IPS-15b (cell line): Measurements from ENCODE around the gene OR52E8.

ENCODE experiments used
- H3K27me3 ChIP-seq: one replicate; pipeline ENCODE4 v1.6.1; 2013; ENCODE audit warnings: low read length; ENCODE audit not compliant: control insufficient read depth, insufficient read depth
- H3K36me3 ChIP-seq: one replicate; pipeline ENCODE4 v1.6.1; 2013; ENCODE audit warnings: low read length; ENCODE audit not compliant: control insufficient read depth, insufficient read depth
- H3K4me1 ChIP-seq: one replicate; pipeline ENCODE4 v1.6.1; 2013; ENCODE audit warnings: mild to moderate bottlenecking, low read length; ENCODE audit not compliant: control insufficient read depth, insufficient read depth
- H3K4me3 ChIP-seq: one replicate; pipeline ENCODE4 v1.5.1; 2013; ENCODE audit warnings: low read depth, low read length
- H3K9ac ChIP-seq: one replicate; pipeline ENCODE4 v1.6.1; 2013; ENCODE audit warnings: low read depth, mild to moderate bottlenecking, low read length
- H3K9me3 ChIP-seq: one replicate; pipeline ENCODE4 v1.6.1; 2013; ENCODE audit warnings: mild to moderate bottlenecking, low read length; ENCODE audit not compliant: control insufficient read depth, insufficient read depth

OR52E8 gene

DNA sequence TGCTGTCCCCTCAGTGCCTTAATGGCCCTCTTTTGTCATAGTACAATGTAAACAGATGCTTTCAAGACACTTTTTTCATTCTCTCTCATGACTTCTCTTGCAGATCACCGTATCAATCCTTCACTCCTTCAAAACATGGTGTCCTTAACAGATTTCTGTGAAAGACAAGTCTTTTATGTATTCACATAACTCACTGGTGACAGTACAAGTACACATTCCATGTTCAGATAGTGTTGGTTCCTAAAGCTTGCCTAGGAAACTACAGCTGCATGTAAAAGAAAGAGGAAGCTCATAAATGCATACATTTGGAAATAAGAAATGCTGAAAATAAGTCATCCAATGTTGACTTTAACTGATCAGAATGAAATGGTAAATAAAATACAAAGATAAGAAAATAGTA lies 10.8 kb downstream of the OR52E8 start:
- Histone ChIP-seq H3K27me3 (no peaks in the 10 kb centered on the region), H3K4me3 (no peak overlapping the region), H3K36me3 (no peaks in the 10 kb centered on the region), H3K4me1 (no peaks in the 10 kb centered on the region), H3K9ac (no peak overlapping the region), H3K9me3 (no peaks in the 10 kb centered on the region)

- H3K9me3 ChIP-seq: no peaks in the 10 kb centered on the region
- no peaks in the 10 kb centered on the region for H3K4me1 ChIP-seq
- no peak within 1 kb of the TSS for H3K9ac ChIP-seq
- no peak within 1 kb of the TSS for H3K4me3 ChIP-seq
- H3K27me3 ChIP-seq: no peaks in the 10 kb centered on the region
- H3K36me3 ChIP-seq: no peaks in the 10 kb centered on the region
Observed at GRCh38 chr11:5841797-5842196, 15.7 kb downstream of the OR52E8 start, which contains the start of gene OR52E6. OR52E6 (minus strand) TSS chr11:5841897; CDS start chr11:5841897, 0 bp downstream.

DNA sequence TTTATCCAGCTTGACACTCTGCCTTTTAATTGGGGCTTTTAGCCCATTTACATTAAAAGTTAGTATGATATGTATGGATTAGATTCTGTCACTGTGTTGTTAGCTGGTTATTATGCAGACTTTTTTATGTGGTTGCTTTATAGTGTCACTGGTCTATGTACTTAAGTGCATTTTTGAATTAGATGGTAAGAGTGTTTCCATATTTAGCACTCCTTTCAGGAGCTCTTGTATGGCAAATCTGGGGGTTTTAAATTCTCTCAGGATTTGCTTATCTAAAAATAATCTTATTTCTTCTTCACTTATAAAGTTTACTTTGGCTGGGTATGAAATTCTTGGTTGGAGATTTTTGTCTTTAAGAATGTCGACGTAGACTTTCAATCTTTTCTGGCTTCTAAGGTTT lies 19.8 kb downstream of the OR52E8 start:
- Histone ChIP-seq H3K27me3 (no peaks in the 10 kb centered on the region), H3K9me3 (no peaks in the 10 kb centered on the region), H3K4me1 (no peaks in the 10 kb centered on the region), H3K4me3 (no peak overlapping the region), H3K9ac (no peak overlapping the region), H3K36me3 (no peaks in the 10 kb centered on the region)

GRCh38 chr11:5833446-5833845 lies 24.0 kb downstream of the OR52E8 start:
- Histone ChIP-seq H3K9me3 (no peaks in the 10 kb centered on the region), H3K4me1 (peaks cover 5% of the 10 kb centered on the region), H3K9ac (no peak overlapping the region), H3K36me3 (no peaks in the 10 kb centered on the region), H3K27me3 (no peaks in the 10 kb centered on the region), H3K4me3 (no peak overlapping the region)

DNA sequence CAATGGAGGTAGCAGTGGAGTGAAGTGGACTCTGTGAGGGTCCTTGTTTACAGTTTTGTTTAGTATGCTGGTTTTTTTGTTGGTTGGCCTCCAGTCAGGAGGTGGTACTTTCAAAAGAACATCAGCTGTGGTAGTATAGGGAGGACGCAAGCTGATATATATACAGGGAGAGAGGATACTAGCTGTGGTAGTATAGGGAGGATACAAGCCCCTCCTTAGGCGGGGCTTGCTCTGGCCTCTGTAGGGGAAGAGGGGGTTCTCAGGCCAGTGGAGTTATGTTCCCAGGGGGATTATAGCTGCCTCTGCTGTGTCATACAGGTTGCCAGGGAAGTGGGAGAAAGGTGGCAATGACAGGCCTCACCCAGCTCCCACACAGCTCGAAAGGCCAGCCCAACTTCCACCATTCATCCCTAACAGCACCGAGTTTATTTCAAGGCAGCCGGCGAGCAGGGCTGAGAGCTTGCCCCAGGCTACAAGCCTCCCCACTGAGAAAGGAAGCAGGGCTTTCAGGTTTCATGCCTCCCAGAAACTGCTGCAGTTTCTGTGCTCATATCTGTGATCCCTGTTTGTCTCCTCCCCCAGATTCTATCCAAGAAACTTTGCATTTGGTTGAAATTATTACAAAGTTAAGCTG lies 26.2 kb downstream of the OR52E8 start:
- H3K36me3 ChIP-seq: no peaks in the 10 kb centered on the region
- H3K27me3 ChIP-seq: no peaks in the 10 kb centered on the region
- H3K4me1 ChIP-seq: peaks cover 5% of the 10 kb centered on the region
- no peaks in the 10 kb centered on the region for H3K9me3 ChIP-seq
- H3K4me3 ChIP-seq: no peak overlapping the region
- no peak overlapping the region for H3K9ac ChIP-seq

GRCh38 chr11:5818245-5818886 lies 39.1 kb downstream of the OR52E8 start:
- H3K4me1 ChIP-seq: no peaks in the 10 kb centered on the region
- H3K36me3 ChIP-seq: no peaks in the 10 kb centered on the region
- no peak overlapping the region for H3K9ac ChIP-seq
- no peak overlapping the region for H3K4me3 ChIP-seq
- H3K27me3 ChIP-seq: no peaks in the 10 kb centered on the region
- no peaks in the 10 kb centered on the region for H3K9me3 ChIP-seq

DNA sequence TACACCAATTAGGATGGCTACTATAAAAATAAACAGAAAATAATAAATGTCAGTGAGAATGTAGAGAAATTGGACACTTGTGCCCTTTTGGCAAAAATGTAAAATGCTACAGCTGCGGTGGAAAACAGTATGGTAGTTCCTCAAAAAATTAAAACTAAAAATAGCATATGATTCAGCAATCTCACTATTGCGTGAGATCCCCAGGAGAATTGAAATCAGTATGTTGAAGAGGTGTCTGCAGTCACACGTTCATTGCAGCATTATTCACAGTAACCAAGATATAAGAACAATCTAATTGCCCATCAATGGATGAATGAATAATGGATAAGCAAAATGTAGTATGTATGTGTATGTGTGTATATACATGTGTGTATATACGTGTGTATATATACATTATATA lies 42.0 kb downstream of the OR52E8 start:
- H3K27me3 ChIP-seq: no peaks in the 10 kb centered on the region
- no peak overlapping the region for H3K4me3 ChIP-seq
- H3K9me3 ChIP-seq: no peaks in the 10 kb centered on the region
- no peak overlapping the region for H3K9ac ChIP-seq
- H3K4me1 ChIP-seq: no peaks in the 10 kb centered on the region
- no peaks in the 10 kb centered on the region for H3K36me3 ChIP-seq

DNA sequence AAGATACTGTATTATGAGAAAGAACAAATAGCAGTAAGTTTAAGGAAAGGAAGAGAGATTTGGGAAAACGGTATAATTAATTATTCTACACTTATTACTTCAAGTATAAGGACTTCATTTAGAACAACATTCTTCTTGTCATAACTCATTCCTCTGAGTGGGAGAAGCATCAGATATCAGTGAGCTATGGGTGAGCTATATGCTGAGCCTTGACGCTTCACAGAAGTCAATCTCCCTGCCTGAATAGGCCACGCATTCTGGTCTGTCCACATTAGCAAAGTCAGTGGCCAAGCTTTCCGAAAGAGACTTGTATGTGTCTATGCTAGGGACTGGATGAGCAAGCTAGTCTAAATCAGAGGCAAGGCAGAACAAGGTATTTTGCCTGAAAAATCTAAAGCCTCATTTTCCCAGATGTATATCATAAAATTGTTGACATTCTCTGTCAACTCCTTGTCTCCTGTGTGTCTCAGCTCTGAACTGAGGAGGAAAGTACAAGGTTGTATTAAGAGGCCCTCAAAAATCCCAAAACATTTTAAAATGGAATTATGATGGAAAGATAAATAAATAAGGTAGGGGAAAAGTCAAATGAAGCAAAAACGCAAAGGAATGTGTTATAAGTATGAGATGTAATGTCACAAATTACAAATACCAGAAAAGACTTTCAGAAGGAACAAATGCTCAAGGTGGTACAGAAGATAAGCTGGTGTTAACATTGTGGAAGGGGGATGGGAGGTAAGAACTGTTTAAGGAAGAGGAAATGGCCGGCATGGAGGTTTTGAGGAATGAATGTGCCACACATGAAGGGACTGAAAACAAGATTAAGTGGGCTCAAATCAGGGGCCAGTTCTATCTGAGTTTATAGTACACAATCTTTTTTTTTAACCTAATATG lies 47.3 kb downstream of the OR52E8 start:
- Histone ChIP-seq H3K27me3 (no peaks in the 10 kb centered on the region), H3K9me3 (no peaks in the 10 kb centered on the region)

DNA sequence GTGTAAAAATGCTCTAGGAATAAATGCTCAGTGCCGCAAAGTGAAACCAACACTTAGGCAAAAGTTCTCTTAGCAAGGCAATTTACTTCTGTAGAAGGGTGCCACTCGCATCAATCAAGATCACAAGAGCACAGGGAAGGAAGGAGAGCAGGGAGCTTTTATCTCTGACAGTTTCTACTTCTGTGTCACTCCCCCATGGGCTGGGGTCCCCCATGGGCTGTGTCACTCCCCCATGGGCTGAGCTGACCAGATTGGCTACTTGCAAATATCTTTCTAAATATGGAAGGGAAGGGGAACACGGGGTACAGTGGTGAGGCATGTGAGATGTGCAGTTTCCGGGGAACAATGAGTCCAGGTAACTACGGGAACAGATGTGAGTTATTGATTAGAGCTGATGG lies 48.4 kb downstream of the OR52E8 start:
- Histone ChIP-seq H3K9me3 (no peaks in the 10 kb centered on the region), H3K4me1 (no peaks in the 10 kb centered on the region), H3K9ac (peak overlapping the region; percentile 72), H3K36me3 (no peaks in the 10 kb centered on the region), H3K4me3 (peak overlapping the region; percentile 88), H3K27me3 (no peaks in the 10 kb centered on the region)

More for the DNA sequence above, 47.3 kb downstream of the OR52E8 start:
- Histone ChIP-seq H3K4me3 (no peak overlapping the region), H3K9ac (no peak overlapping the region), H3K36me3 (no peaks in the 10 kb centered on the region), H3K4me1 (no peaks in the 10 kb centered on the region)

- Histone ChIP-seq H3K9ac (peak within 1 kb of the TSS; percentile 72), H3K27me3 (no peaks in the 10 kb centered on the region), H3K36me3 (no peaks in the 10 kb centered on the region), H3K9me3 (peaks cover under 1% of the 10 kb centered on the region), H3K4me3 (peak within 1 kb of the TSS; percentile 88), H3K4me1 (no peaks in the 10 kb centered on the region)
Observed at GRCh38 chr11:5808500-5809121, 48.9 kb downstream of the OR52E8 start, which contains the start of gene OR52N2. OR52N2 (plus strand) TSS chr11:5808924; CDS start chr11:5820336, 11,412 bp downstream.

DNA sequence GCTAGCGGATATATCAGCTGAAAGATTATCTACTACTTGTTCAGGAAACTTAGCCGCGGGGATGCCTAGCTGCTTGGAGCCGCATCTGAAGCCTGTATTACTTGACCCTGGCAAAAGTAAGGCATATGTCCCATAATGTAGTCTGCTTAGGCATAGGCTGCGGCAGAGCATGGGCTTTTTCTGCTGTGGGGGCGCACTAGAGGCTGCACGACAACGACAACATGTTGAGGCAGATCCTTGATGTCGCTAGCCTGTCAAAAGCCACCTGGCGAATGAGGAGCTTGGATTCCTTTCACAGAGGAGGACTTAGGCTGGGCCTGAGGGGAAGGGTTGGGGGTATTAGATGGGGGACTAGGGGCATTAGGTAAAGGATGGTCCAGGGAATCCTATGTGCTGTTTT lies 49.9 kb downstream of the OR52E8 start:
- no peak overlapping the region for H3K9ac ChIP-seq
- H3K4me3 ChIP-seq: no peak overlapping the region
- H3K9me3 ChIP-seq: peaks cover 5% of the 10 kb centered on the region
- H3K27me3 ChIP-seq: no peaks in the 10 kb centered on the region
- H3K4me1 ChIP-seq: no peaks in the 10 kb centered on the region
- H3K36me3 ChIP-seq: no peaks in the 10 kb centered on the region
